ENCODE data around the gene EHBP1.

Gene EHBP1

GRCh38 chr2:62826141-62826540, 120.6 kb downstream of the EHBP1 start:
- no peak for DNase-seq

- DNase-seq: no peak
These were observed 121.6 kb downstream of the EHBP1 start for GRCh38 chr2:62826953-62827675.

GRCh38 chr2:62831729-62832128, 126.2 kb downstream of the EHBP1 start:
- DNase-seq: no peak

- DNase-seq: no peak
These were observed 139.0 kb downstream of the EHBP1 start for GRCh38 chr2:62844311-62845090.

GRCh38 chr2:62845256-62845655, 139.7 kb downstream of the EHBP1 start:
- DNase-seq: no peak

- no peak for DNase-seq
These were observed 146.7 kb downstream of the EHBP1 start for GRCh38 chr2:62852254-62852653.

- no peak for DNase-seq
These were observed 149.3 kb downstream of the EHBP1 start for GRCh38 chr2:62854600-62855514.

- no peak for DNase-seq
These were observed 150.9 kb downstream of the EHBP1 start for GRCh38 chr2:62856228-62857040.

- no peak for DNase-seq
These were observed 151.8 kb downstream of the EHBP1 start for GRCh38 chr2:62857139-62857931.

- no peak for DNase-seq
These were observed 152.8 kb downstream of the EHBP1 start for GRCh38 chr2:62858231-62858832.

- DNase-seq: no peak
These were observed 163.4 kb downstream of the EHBP1 start for GRCh38 chr2:62868947-62869346.

GRCh38 chr2:62870966-62871365, 165.5 kb downstream of the EHBP1 start:
- no peak for DNase-seq

- no peak for DNase-seq
These were observed 166.0 kb downstream of the EHBP1 start for GRCh38 chr2:62871506-62871905.

GRCh38 chr2:62873603-62874002, 168.1 kb downstream of the EHBP1 start:
- DNase-seq: no peak

GRCh38 chr2:62874881-62875383, 169.4 kb downstream of the EHBP1 start:
- DNase-seq: no peak

GRCh38 chr2:62881162-62881795, 175.8 kb downstream of the EHBP1 start:
- no peak for DNase-seq

GRCh38 chr2:62883629-62884028, 178.1 kb downstream of the EHBP1 start:
- DNase-seq: no peak

GRCh38 chr2:62884086-62884485, 178.6 kb downstream of the EHBP1 start:
- no peak for DNase-seq

- DNase-seq: no peak
These were observed 179.0 kb downstream of the EHBP1 start for GRCh38 chr2:62884514-62884913.

GRCh38 chr2:62894966-62895631, 189.6 kb downstream of the EHBP1 start:
- no peak for DNase-seq
